SK-N-SH (cell line): Measurements from ENCODE around the gene MAP3K2. TPM values are rescaled to one million over a fixed set of nuclear protein-coding genes. Genes with fewer than 3 reads are reported as not detected.

ENCODE experiments used
- CTCF ChIA-PET: fragments of 300-600, 350-600 bp; formaldehyde crosslinking; extraction: SDS; loops from one replicate; lab custom pipeline; 2021; lab: Yijun Ruan, JAX
- POLR2A ChIA-PET: fragments of 350-600 bp; sonication (Branson Sonifier 250); formaldehyde crosslinking; extraction: SDS; loops from one replicate; lab custom pipeline; 2020; ENCODE audit warnings: antibody characterized with exemption, inconsistent platforms; lab: Yijun Ruan, JAX
- DNase-seq: peaks from one replicate; pipeline ENCODE4 v3.0.0; 2012
- H2AFZ ChIP-seq: fragments of 200-600 bp; sonication (generic); 2 replicates; pipeline ENCODE4 v1.8.1; 2016; ENCODE audit warnings: antibody characterized with exemption, mild to moderate bottlenecking, low read depth
- H3F3A ChIP-seq: fragments of 200-600 bp; sonication (generic); replicated peaks from 2 replicates; pipeline ENCODE3; 2016; ENCODE audit warnings: antibody characterized with exemption, mild to moderate bottlenecking; ENCODE audit not compliant: insufficient read depth
- H3K27ac ChIP-seq, 2 experiments: fragments of 200-500 bp in 1 of 2; fragments of 200-600 bp in 1 of 2; sonication (Bioruptor generic) in 1 of 2; sonication (generic), shearing (Covaris generic) in 1 of 2; 2 replicates each; pipeline versions ENCODE4 v1.5.1 to v1.6.1; 2014 to 2016; ENCODE audit warnings: low read depth in 2 of 2, inconsistent platforms in 1 of 2, low read length in 1 of 2, mild to moderate bottlenecking in 1 of 2, mixed read lengths in 1 of 2
- H3K27me3 ChIP-seq: fragments of 200-600 bp; sonication (generic), shearing (Covaris generic); 2 replicates; pipeline ENCODE4 v1.6.1; 2016; ENCODE audit warnings: mixed run types; ENCODE audit not compliant: insufficient read depth
- H3K36me3 ChIP-seq, 2 experiments: fragments of 200-500 bp in 1 of 2; fragments of 200-600 bp in 1 of 2; sonication (Bioruptor generic) in 1 of 2; sonication (generic) in 1 of 2; replicated peaks in 1 of 2; 2 replicates each; pipeline versions ENCODE3 to v1.5.1; 2014 to 2016; ENCODE audit warnings: low read length in 1 of 2, mild to moderate bottlenecking in 1 of 2; ENCODE audit not compliant: insufficient read depth in 2 of 2, control insufficient read depth in 1 of 2
- H3K4me1 ChIP-seq, 2 experiments: fragments of 200-500 bp in 1 of 2; fragments of 200-600 bp in 1 of 2; sonication (Bioruptor generic) in 1 of 2; sonication (generic), shearing (Covaris generic) in 1 of 2; 2 replicates each; pipeline versions ENCODE4 v1.5.1 to v1.6.1; 2014 to 2016; ENCODE audit warnings: low read depth in 1 of 2, low read length in 1 of 2, mixed run types in 1 of 2; ENCODE audit not compliant: insufficient read depth in 2 of 2, control insufficient read depth in 1 of 2
- H3K4me2 ChIP-seq: fragments of 200-600 bp; sonication (generic), shearing (Covaris generic); 2 replicates; pipeline ENCODE4 v1.6.1; 2017; ENCODE audit warnings: mixed run types
- H3K4me3 ChIP-seq, 2 experiments: fragments of 200-500 bp in 1 of 2; fragments of 200-600 bp in 1 of 2; sonication (Bioruptor generic) in 1 of 2; sonication (generic), shearing (Covaris generic) in 1 of 2; 2 replicates each; pipeline versions ENCODE4 v1.5.1 to v1.8.1; 2014 to 2016; ENCODE audit warnings: low read depth in 2 of 2, inconsistent platforms in 1 of 2, low read length in 1 of 2, mild to moderate bottlenecking in 1 of 2, mixed read lengths in 1 of 2, moderate library complexity in 1 of 2
- H3K79me2 ChIP-seq: fragments of 200-600 bp; sonication (generic); 2 replicates; pipeline ENCODE4 v1.8.1; 2017; ENCODE audit warnings: mild to moderate bottlenecking; ENCODE audit not compliant: insufficient read depth
- H3K9ac ChIP-seq: fragments of 200-600 bp; sonication (generic); 2 replicates; pipeline ENCODE4 v1.6.1; 2017; ENCODE audit warnings: mixed run types
- H3K9me2 ChIP-seq: fragments of 200-600 bp; sonication (generic); 2 replicates; pipeline ENCODE4 v1.6.1; 2017; ENCODE audit warnings: mixed run types
- H3K9me3 ChIP-seq: fragments of 200-600 bp; sonication (generic); 2 replicates; pipeline ENCODE4 v1.6.1; 2017; ENCODE audit warnings: mixed run types, mild to moderate bottlenecking, moderate library complexity
- H4K20me1 ChIP-seq: fragments of 200-600 bp; sonication (generic); 2 replicates; pipeline ENCODE4 v1.6.1; 2017; ENCODE audit warnings: mild to moderate bottlenecking, mixed run types; ENCODE audit not compliant: insufficient read depth
- CHD2 ChIP-seq: fragments of 150-350 bp; IDR thresholded peaks from 2 replicates; pipeline ENCODE4 v1.6.1; 2018; ENCODE audit warnings: low read length; ENCODE audit not compliant: partially characterized antibody
- FOSL2 ChIP-seq: IDR thresholded peaks from 2 replicates; pipeline ENCODE4 v1.4.0; 2012; ENCODE audit warnings: low read depth, mild to moderate bottlenecking, moderate library complexity, borderline replicate concordance
- MAX ChIP-seq: IDR thresholded peaks from 2 replicates; pipeline ENCODE4 v1.4.0; 2012; ENCODE audit warnings: low read depth
- MXI1 ChIP-seq: IDR thresholded peaks from 2 replicates; pipeline ENCODE4 v1.6.1; 2012; ENCODE audit warnings: mild to moderate bottlenecking, low read depth, low read length, improper control_type of control experiment
- REST ChIP-seq: IDR thresholded peaks from 2 replicates; pipeline ENCODE4 v1.6.1; 2012; ENCODE audit warnings: mild to moderate bottlenecking, low read depth, low read length, moderate library complexity
- RFX5 ChIP-seq: IDR thresholded peaks from 2 replicates; pipeline ENCODE4 v1.6.1; 2012; ENCODE audit warnings: mild to moderate bottlenecking, improper control_type of control experiment, low read length
- RXRA ChIP-seq: IDR thresholded peaks from 2 replicates; pipeline ENCODE4 v1.4.0; 2012; ENCODE audit warnings: low read depth, mild to moderate bottlenecking, borderline replicate concordance
- SMC3 ChIP-seq: IDR thresholded peaks from 2 replicates; pipeline ENCODE4 v1.6.1; 2012; ENCODE audit warnings: low read depth, low read length, improper control_type of control experiment
- TCF12 ChIP-seq: IDR thresholded peaks from 2 replicates; pipeline ENCODE4 v1.4.0; 2012
- ZBTB33 ChIP-seq: IDR thresholded peaks from 2 replicates; pipeline ENCODE4 v1.4.0; 2012; ENCODE audit warnings: low read depth, borderline replicate concordance
- WGBS: methylation state at CpG from one replicate; pipeline ENCODE4 v1.1.6; 2017; ENCODE audit warnings: low lambda C conversion rate; 5-methylcytosine and 5-hydroxymethylcytosine counted together
- polyA plus RNA-seq, 3 experiments: library from polyadenylated mRNA; depleted of rRNA; stranded (reverse); fragments of >200 nt; gene quantifications; 2 replicates each; pipeline ENCODE4 v1.2.3, GENCODE V29; 2012

MAP3K2 gene
- polyA plus RNA-seq, 1 of the 3 experiments (the other 2 are of a cell fraction) = 2.7 TPM

- H3K27ac ChIP-seq = peak overlapping the region in 1 of 2 experiments; percentile 22; a peak in 1 of 4 replicates
- TF ChIP-seq CHD2 (no peak), SMC3 (no peak), RFX5 (no peak), REST (no peak), FOSL2 (no peak), TCF12 (no peak), ZBTB33 (no peak), RXRA (no peak), MXI1 (no peak), MAX (no peak)
- TF ChIP-seq, all 33 proteins: peak for 0
Measured at GRCh38 chr2:127392133-127392827, 4.5 kb upstream of the MAP3K2 start.

More at GRCh38 chr2:127392133-127392827, 4.5 kb upstream of the MAP3K2 start:
- ChIA-PET CTCF (no interaction called here), POLR2A (no interaction called here)
- no peaks in the 10 kb centered on the region for H4K20me1 ChIP-seq
- H3K9me3 ChIP-seq = no peaks in the 10 kb centered on the region
- H2AFZ ChIP-seq = no peak overlapping the region
- DNase-seq = no peak
- peaks cover 9% of the 10 kb centered on the region for H3F3A ChIP-seq
- 82% methylated on average over 2 of the region's 2 CpGs for WGBS
- no peaks in the 10 kb centered on the region for H3K9me2 ChIP-seq
- peaks cover 4% of the 10 kb centered on the region; the same call in 1 of the 2 replicates for H3K79me2 ChIP-seq
- peaks cover 0 to 6% of the 10 kb centered on the region in 2 experiments; a peak in 2 of 4 replicates for H3K4me1 ChIP-seq
- H3K9ac ChIP-seq = no peak overlapping the region
- peaks cover 0 to 8% of the 10 kb centered on the region in 2 experiments for H3K36me3 ChIP-seq
- no peaks in the 10 kb centered on the region for H3K27me3 ChIP-seq
- no peak overlapping the region for H3K4me2 ChIP-seq
- no peak overlapping the region for H3K4me3 ChIP-seq
